GM21526 (cell line): ENCODE measurements around the gene SLC35E2B.
"Not testable (repeated sequence)": the region's sequence is repeated elsewhere in the genome, so short reads cannot be mapped to it uniquely, and the experiment has no call there.

Experiments used
- ATAC-seq: cut with Tn5 transposase; IDR thresholded peaks from one replicate; pipeline ENCODE4 v1.9.1; 2021; ENCODE audit warnings: moderate library complexity; ENCODE audit not compliant: unreplicated experiment, low FRiP score

Gene SLC35E2B

GRCh38 chr1:1692714-1693647 is at the start of gene SLC35E2B:
Gene SLC35E2B (minus strand): TSS chr1:1692795. CDS start chr1:1676699, 16,096 bp downstream.
- peak; percentile 74 for ATAC-seq

GRCh38 chr1:1741013-1741412 is 48.4 kb upstream of the SLC35E2B start:
- not testable (repeated sequence) for ATAC-seq

- ATAC-seq = not testable (repeated sequence)
Observed at GRCh38 chr1:1738799-1739337, 46.3 kb upstream of the SLC35E2B start.

GRCh38 chr1:1737675-1738590 is 45.3 kb upstream of the SLC35E2B start:
- not testable (repeated sequence) for ATAC-seq

GRCh38 chr1:1732381-1732780 is 39.8 kb upstream of the SLC35E2B start:
- ATAC-seq = no peak

GRCh38 chr1:1730870-1731269 is 38.3 kb upstream of the SLC35E2B start:
- ATAC-seq = no peak

GRCh38 chr1:1730230-1730629 is 37.6 kb upstream of the SLC35E2B start:
- not testable (repeated sequence) for ATAC-seq

GRCh38 chr1:1729116-1729816 is 36.7 kb upstream of the SLC35E2B start:
- ATAC-seq = not testable (repeated sequence)

- ATAC-seq = not testable (repeated sequence)
Observed at GRCh38 chr1:1728308-1729005, 35.9 kb upstream of the SLC35E2B start.

GRCh38 chr1:1727131-1727651 is 34.6 kb upstream of the SLC35E2B start:
- not testable (repeated sequence) for ATAC-seq

- not testable (repeated sequence) for ATAC-seq
Observed at GRCh38 chr1:1726088-1726487, 33.5 kb upstream of the SLC35E2B start.

GRCh38 chr1:1724035-1724864 is 31.7 kb upstream of the SLC35E2B start, which contains the start of gene CDK11A:
Gene CDK11A (minus strand): TSS chr1:1724357. CDS start chr1:1722818, 1,539 bp downstream.
- ATAC-seq = peak; percentile 82

GRCh38 chr1:1721201-1721600 is 28.6 kb upstream of the SLC35E2B start:
- no peak for ATAC-seq

GRCh38 chr1:1715109-1715883 is 22.7 kb upstream of the SLC35E2B start:
- not testable (repeated sequence) for ATAC-seq

GRCh38 chr1:1707897-1708296 is 15.3 kb upstream of the SLC35E2B start:
- not testable (repeated sequence) for ATAC-seq

GRCh38 chr1:1707241-1707640 is 14.6 kb upstream of the SLC35E2B start:
- ATAC-seq = not testable (repeated sequence)

GRCh38 chr1:1705623-1706022 is 13.0 kb upstream of the SLC35E2B start:
- ATAC-seq = not testable (repeated sequence)
